ENCODE data around the gene PTPRC. TPM values are rescaled to one million over a fixed set of nuclear protein-coding genes. Genes with fewer than 3 reads are reported as not detected.

The PTPRC gene
- total RNA-seq, 4 donors from 2014 or later: 7.0 to 40.3 (median 10.0) TPM

- intact Hi-C loops (cut with DNase I): no loop called here
- TF ChIP-seq, protein P1, sequence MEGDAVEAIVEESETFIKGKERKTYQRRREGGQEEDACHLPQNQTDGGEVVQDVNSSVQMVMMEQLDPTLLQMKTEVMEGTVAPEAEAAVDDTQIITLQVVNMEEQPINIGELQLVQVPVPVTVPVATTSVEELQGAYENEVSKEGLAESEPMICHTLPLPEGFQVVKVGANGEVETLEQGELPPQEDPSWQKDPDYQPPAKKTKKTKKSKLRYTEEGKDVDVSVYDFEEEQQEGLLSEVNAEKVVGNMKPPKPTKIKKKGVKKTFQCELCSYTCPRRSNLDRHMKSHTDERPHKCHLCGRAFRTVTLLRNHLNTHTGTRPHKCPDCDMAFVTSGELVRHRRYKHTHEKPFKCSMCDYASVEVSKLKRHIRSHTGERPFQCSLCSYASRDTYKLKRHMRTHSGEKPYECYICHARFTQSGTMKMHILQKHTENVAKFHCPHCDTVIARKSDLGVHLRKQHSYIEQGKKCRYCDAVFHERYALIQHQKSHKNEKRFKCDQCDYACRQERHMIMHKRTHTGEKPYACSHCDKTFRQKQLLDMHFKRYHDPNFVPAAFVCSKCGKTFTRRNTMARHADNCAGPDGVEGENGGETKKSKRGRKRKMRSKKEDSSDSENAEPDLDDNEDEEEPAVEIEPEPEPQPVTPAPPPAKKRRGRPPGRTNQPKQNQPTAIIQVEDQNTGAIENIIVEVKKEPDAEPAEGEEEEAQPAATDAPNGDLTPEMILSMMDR (IDR thresholded peaks at IDR 0.05): no peak
- TF ChIP-seq POLR2A (IDR thresholded peaks at IDR 0.05; ENCODE audit: low read depth) (no peak), EP300 (IDR thresholded peaks at IDR 0.05) (no peak), POLR2AphosphoS5 (IDR thresholded peaks at IDR 0.05) (no peak)
Measured at GRCh38 chr1:198726455-198726854, 87.6 kb downstream of the PTPRC start.

GRCh38 chr1:198729195-198729863, 90.5 kb downstream of the PTPRC start:
- intact Hi-C loops (cut with DNase I): no loop called here
- WGBS: 92% methylated on average over 5 of the region's 5 CpGs

More at GRCh38 chr1:198726455-198726854, 87.6 kb downstream of the PTPRC start:
- H3K27ac ChIP-seq (replicated peaks in 1 of 4): no peak overlapping the region
- H3K4me3 ChIP-seq: no peak overlapping the region
- DNase-seq (ENCODE audit: extremely low spot score): no peak
- H3K27me3 ChIP-seq: no peaks in the 10 kb centered on the region
- no peaks in the 10 kb centered on the region for H3K9me3 ChIP-seq
- no peaks in the 10 kb centered on the region for H3K4me1 ChIP-seq
- no peaks in the 10 kb centered on the region for H3K36me3 ChIP-seq

GRCh38 chr1:198730952-198731351, 92.1 kb downstream of the PTPRC start:
- Histone ChIP-seq H3K4me3 (no peak overlapping the region), H3K27me3 (no peaks in the 10 kb centered on the region), H3K9me3 (no peaks in the 10 kb centered on the region), H3K36me3 (no peaks in the 10 kb centered on the region), H3K4me1 (no peaks in the 10 kb centered on the region), H3K27ac (replicated peaks in 1 of 4) (no peak overlapping the region)
- WGBS: 86% methylated on average over 2 of the region's 2 CpGs
- no peak for DNase-seq (ENCODE audit: extremely low spot score)
- intact Hi-C loops (cut with DNase I): no loop called here
- TF ChIP-seq, protein P1 (IDR thresholded peaks at IDR 0.05): no peak
- no peak for TF ChIP-seq POLR2AphosphoS5 (IDR thresholded peaks at IDR 0.05)

More at GRCh38 chr1:198729195-198729863, 90.5 kb downstream of the PTPRC start:
- H3K9me3 ChIP-seq: no peaks in the 10 kb centered on the region
- no peaks in the 10 kb centered on the region for H3K36me3 ChIP-seq
- DNase-seq (ENCODE audit: extremely low spot score): no peak
- no peaks in the 10 kb centered on the region for H3K4me1 ChIP-seq
- no peak for TF ChIP-seq POLR2AphosphoS5 (IDR thresholded peaks at IDR 0.05)
- TF ChIP-seq EP300 (IDR thresholded peaks at IDR 0.05): no peak
- TF ChIP-seq POLR2A (IDR thresholded peaks at IDR 0.05; ENCODE audit: low read depth): no peak
- TF ChIP-seq, protein P1 (IDR thresholded peaks at IDR 0.05): no peak
- H3K27me3 ChIP-seq: no peaks in the 10 kb centered on the region
- H3K4me3 ChIP-seq: no peak overlapping the region
- H3K27ac ChIP-seq (replicated peaks in 1 of 4): no peak overlapping the region

- H3K27ac ChIP-seq (replicated peaks in 1 of 4): no peak overlapping the region
Measured at GRCh38 chr1:198734323-198735008, 95.6 kb downstream of the PTPRC start.

More at GRCh38 chr1:198734323-198735008, 95.6 kb downstream of the PTPRC start:
- no peaks in the 10 kb centered on the region for H3K27me3 ChIP-seq
- DNase-seq (ENCODE audit: extremely low spot score): no peak
- no peak overlapping the region for H3K4me3 ChIP-seq
- TF ChIP-seq, protein P1 (IDR thresholded peaks at IDR 0.05): no peak
- no peak for TF ChIP-seq EP300 (IDR thresholded peaks at IDR 0.05)
- WGBS: 43% methylated on average over 2 of the region's 2 CpGs
- no peaks in the 10 kb centered on the region for H3K4me1 ChIP-seq
- intact Hi-C loops (cut with DNase I): no loop called here
- no peaks in the 10 kb centered on the region for H3K9me3 ChIP-seq
- no peaks in the 10 kb centered on the region for H3K36me3 ChIP-seq

Measured in esophagus muscularis mucosa (tissue), 4 donors.